OCI-LY1 (cell line): ENCODE data around the gene SLC2A13.

Experiments used
- EZH2 ChIP-seq: fragments of 200-600 bp; sonication (generic), shearing (Covaris generic); IDR thresholded peaks from 2 replicates; pipeline ENCODE4 v1.8.0; 2017; ENCODE audit warnings: borderline replicate concordance, mixed run types, mild to moderate bottlenecking, antibody characterized with exemption, low read length, moderate library complexity, mixed read lengths
- TF ChIP-seq, protein P1 (sequence below): fragments of 200-600 bp; sonication (generic), shearing (Covaris generic); IDR thresholded peaks from 2 replicates; pipeline ENCODE4 v1.5.1; 2017; ENCODE audit warnings: mild to moderate bottlenecking, antibody characterized with exemption, low read length, moderate library complexity, mixed read lengths

DNA sequence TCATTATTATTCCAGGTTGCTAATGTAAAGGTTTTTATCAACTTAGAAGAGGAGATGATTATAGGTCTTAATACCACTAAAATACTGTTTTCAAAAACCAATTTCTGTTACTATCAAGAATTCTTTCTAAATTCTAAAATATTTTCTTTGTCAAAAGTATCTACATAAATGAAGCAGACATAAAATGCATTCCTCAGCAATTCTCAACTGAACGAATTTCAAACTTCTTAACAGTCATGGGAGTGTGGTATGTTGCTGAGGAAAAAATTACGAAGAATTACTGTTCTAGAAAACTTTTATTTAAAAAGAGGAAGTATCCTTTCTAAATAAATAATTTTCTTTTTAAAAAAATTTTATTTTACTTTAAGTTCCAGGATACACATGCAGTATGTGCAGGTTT lies 146.4 kb downstream of the SLC2A13 start:
- TF ChIP-seq EZH2, result no peak
- TF ChIP-seq, protein P1, sequence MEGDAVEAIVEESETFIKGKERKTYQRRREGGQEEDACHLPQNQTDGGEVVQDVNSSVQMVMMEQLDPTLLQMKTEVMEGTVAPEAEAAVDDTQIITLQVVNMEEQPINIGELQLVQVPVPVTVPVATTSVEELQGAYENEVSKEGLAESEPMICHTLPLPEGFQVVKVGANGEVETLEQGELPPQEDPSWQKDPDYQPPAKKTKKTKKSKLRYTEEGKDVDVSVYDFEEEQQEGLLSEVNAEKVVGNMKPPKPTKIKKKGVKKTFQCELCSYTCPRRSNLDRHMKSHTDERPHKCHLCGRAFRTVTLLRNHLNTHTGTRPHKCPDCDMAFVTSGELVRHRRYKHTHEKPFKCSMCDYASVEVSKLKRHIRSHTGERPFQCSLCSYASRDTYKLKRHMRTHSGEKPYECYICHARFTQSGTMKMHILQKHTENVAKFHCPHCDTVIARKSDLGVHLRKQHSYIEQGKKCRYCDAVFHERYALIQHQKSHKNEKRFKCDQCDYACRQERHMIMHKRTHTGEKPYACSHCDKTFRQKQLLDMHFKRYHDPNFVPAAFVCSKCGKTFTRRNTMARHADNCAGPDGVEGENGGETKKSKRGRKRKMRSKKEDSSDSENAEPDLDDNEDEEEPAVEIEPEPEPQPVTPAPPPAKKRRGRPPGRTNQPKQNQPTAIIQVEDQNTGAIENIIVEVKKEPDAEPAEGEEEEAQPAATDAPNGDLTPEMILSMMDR, result no peak
